Neural cell (in vitro differentiated cells): Measurements from ENCODE around the gene TRAPPC6A. TPM values are rescaled to one million over a fixed set of nuclear protein-coding genes. Genes with fewer than 3 reads are reported as not detected.

Experiments used
- H2AFZ ChIP-seq: fragments of 200-600, 300-800 bp; sonication (generic), shearing (Covaris generic); 2 replicates; pipeline ENCODE4 v1.6.0; 2014; ENCODE audit warnings: low read depth, mild to moderate bottlenecking, antibody characterized with exemption, low read length, moderate library complexity
- H3F3A ChIP-seq: fragments of 200-600 bp; shearing (Covaris generic); 2 replicates; pipeline ENCODE4 v1.6.1; 2016; ENCODE audit warnings: mild to moderate bottlenecking, moderate library complexity, mixed read lengths, antibody characterized with exemption, low read length; ENCODE audit not compliant: insufficient read depth, poor library complexity, severe bottlenecking
- H3K27ac ChIP-seq: fragments of 200-600, 300-800 bp; sonication (generic), shearing (Covaris generic); 2 replicates; pipeline ENCODE4 v1.5.1; 2014; ENCODE audit warnings: mild to moderate bottlenecking, low read length, moderate library complexity
- H3K27me3 ChIP-seq: fragments of 300-800, 200-600 bp; sonication (generic), shearing (Covaris generic); 2 replicates; pipeline ENCODE4 v1.6.0; 2014; ENCODE audit warnings: mild to moderate bottlenecking, low read depth, low read length, moderate library complexity; ENCODE audit not compliant: insufficient read depth
- H3K36me3 ChIP-seq: fragments of 300-800, 200-600 bp; sonication (generic), shearing (Covaris generic); 2 replicates; pipeline ENCODE4 v1.5.1; 2014; ENCODE audit warnings: mild to moderate bottlenecking, antibody characterized with exemption, low read length, moderate library complexity; ENCODE audit not compliant: insufficient read depth
- H3K4me2 ChIP-seq: fragments of 300-800, 200-600 bp; sonication (generic), shearing (Covaris generic); 2 replicates; pipeline ENCODE4 v1.6.0; 2014; ENCODE audit warnings: mild to moderate bottlenecking, low read length
- H3K4me3 ChIP-seq: fragments of 300-800, 200-600 bp; sonication (generic), shearing (Covaris generic); 2 replicates; pipeline ENCODE4 v1.5.1; 2014; ENCODE audit warnings: mild to moderate bottlenecking, low read length, moderate library complexity
- H3K79me2 ChIP-seq: fragments of 200-600 bp; shearing (Covaris generic); replicated peaks from 2 replicates; pipeline ENCODE4 v1.6.0; 2014; ENCODE audit warnings: mild to moderate bottlenecking, low read length, moderate library complexity; ENCODE audit not compliant: insufficient read depth
- H3K9ac ChIP-seq: fragments of 300-800, 200-600 bp; sonication (generic), shearing (Covaris generic); 2 replicates; pipeline ENCODE4 v1.6.1; 2016; ENCODE audit warnings: mild to moderate bottlenecking, low read length, mixed read lengths
- H3K9me2 ChIP-seq: fragments of 200-600 bp; shearing (Covaris generic); 2 replicates; pipeline ENCODE4 v1.6.1; 2016; ENCODE audit warnings: mild to moderate bottlenecking, low read length, mixed read lengths; ENCODE audit not compliant: insufficient read depth
- H3K9me3 ChIP-seq: fragments of 200-600, 300-800 bp; sonication (generic), shearing (Covaris generic); 2 replicates; pipeline ENCODE4 v1.6.1; 2016; ENCODE audit warnings: mild to moderate bottlenecking, mixed run types, low read length, moderate library complexity, mixed read lengths
- H4K20me1 ChIP-seq: fragments of 200-600 bp; shearing (Covaris generic); 2 replicates; pipeline ENCODE4 v1.6.1; 2016; ENCODE audit warnings: mild to moderate bottlenecking, mixed run types; ENCODE audit not compliant: insufficient read depth
- EP300 ChIP-seq: fragments of 450-650 bp; conservative IDR thresholded peaks from 2 replicates; pipeline ENCODE4 v1.6.1; 2014; ENCODE audit warnings: antibody characterized with exemption, mild to moderate bottlenecking, moderate library complexity; ENCODE audit not compliant: poor library complexity, severe bottlenecking
- EZH2 ChIP-seq: fragments of 200-600, 300-800 bp; shearing (Covaris generic), sonication (generic); IDR thresholded peaks from 2 replicates; pipeline ENCODE4 v1.6.1; 2014; ENCODE audit warnings: antibody characterized with exemption, low read length, borderline replicate concordance, mild to moderate bottlenecking; ENCODE audit not compliant: insufficient read depth, poor library complexity, severe bottlenecking
- MXI1 ChIP-seq: fragments of 450-650 bp; conservative IDR thresholded peaks from 2 replicates; pipeline ENCODE4 v1.6.1; 2014; ENCODE audit warnings: antibody characterized with exemption, mild to moderate bottlenecking; ENCODE audit not compliant: poor library complexity, severe bottlenecking
- POLR2AphosphoS5 ChIP-seq: IDR thresholded peaks from 2 replicates; pipeline ENCODE4 v1.6.1; 2012
- RAD21 ChIP-seq: fragments of 450-650 bp; conservative IDR thresholded peaks from 2 replicates; pipeline ENCODE4 v1.6.1; 2014; ENCODE audit warnings: antibody characterized with exemption, mild to moderate bottlenecking, moderate library complexity
- SMC3 ChIP-seq: fragments of 450-650 bp; conservative IDR thresholded peaks from 2 replicates; pipeline ENCODE4 v1.6.1; 2014; ENCODE audit warnings: antibody characterized with exemption, mild to moderate bottlenecking, moderate library complexity; ENCODE audit not compliant: poor library complexity
- TAF1 ChIP-seq: IDR thresholded peaks from 2 replicates; pipeline ENCODE4 v1.6.1; 2012; ENCODE audit warnings: low read depth
- polyA plus RNA-seq: library from polyadenylated mRNA; depleted of rRNA; stranded (reverse); fragments of >200 nt; gene quantifications from 2 replicates; pipeline ENCODE4 v1.2.3, GENCODE V29; 2014
- TF ChIP-seq, protein P1 (sequence below): fragments of 450-650 bp; IDR thresholded peaks from 2 replicates; pipeline ENCODE4 v1.5.1; 2014; ENCODE audit warnings: antibody characterized with exemption, mild to moderate bottlenecking, moderate library complexity; ENCODE audit not compliant: poor library complexity, severe bottlenecking
- TF ChIP-seq, protein P2 (sequence below): IDR thresholded peaks from 2 replicates; pipeline ENCODE4 v1.6.1; 2012; ENCODE audit warnings: borderline replicate concordance

Gene TRAPPC6A
- polyA plus RNA-seq, 1 donor from 2014 or later, result 48.5 TPM

DNA sequence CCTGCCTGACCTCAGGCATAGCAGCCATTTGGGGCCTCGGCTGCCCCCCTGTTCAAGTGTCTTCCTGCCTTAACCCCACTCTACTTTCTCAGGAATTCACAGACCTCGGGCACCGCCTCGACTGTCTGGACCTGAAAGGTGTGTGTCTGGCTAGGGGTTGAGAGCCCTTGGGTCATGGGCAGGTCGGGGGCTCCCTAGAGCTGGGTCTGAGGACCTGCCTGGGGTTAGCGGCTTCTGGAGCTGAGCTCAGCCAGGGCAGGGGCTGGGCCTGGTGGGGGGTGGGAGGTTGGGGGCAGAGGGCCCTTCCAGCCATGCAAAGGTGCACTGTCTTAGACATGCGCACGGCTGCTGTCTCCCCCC, 37.9 kb downstream of the TRAPPC6A start:
- Histone ChIP-seq H3K9ac (no peak overlapping the region), H2AFZ (no peak overlapping the region), H3K27me3 (no peaks in the 10 kb centered on the region), H3K27ac (no peak overlapping the region), H3K79me2 (peaks cover 3% of the 10 kb centered on the region), H3K4me3 (no peak overlapping the region), H3K9me2 (no peaks in the 10 kb centered on the region), H3K36me3 (no peaks in the 10 kb centered on the region), H3F3A (no peaks in the 10 kb centered on the region), H3K4me2 (no peak overlapping the region), H3K9me3 (no peaks in the 10 kb centered on the region), H4K20me1 (no peaks in the 10 kb centered on the region)
- TF ChIP-seq TAF1 (no peak), EZH2 (no peak), POLR2AphosphoS5 (no peak), RAD21 (no peak), SMC3 (no peak), MXI1 (no peak), EP300 (no peak)
- TF ChIP-seq, protein P1, sequence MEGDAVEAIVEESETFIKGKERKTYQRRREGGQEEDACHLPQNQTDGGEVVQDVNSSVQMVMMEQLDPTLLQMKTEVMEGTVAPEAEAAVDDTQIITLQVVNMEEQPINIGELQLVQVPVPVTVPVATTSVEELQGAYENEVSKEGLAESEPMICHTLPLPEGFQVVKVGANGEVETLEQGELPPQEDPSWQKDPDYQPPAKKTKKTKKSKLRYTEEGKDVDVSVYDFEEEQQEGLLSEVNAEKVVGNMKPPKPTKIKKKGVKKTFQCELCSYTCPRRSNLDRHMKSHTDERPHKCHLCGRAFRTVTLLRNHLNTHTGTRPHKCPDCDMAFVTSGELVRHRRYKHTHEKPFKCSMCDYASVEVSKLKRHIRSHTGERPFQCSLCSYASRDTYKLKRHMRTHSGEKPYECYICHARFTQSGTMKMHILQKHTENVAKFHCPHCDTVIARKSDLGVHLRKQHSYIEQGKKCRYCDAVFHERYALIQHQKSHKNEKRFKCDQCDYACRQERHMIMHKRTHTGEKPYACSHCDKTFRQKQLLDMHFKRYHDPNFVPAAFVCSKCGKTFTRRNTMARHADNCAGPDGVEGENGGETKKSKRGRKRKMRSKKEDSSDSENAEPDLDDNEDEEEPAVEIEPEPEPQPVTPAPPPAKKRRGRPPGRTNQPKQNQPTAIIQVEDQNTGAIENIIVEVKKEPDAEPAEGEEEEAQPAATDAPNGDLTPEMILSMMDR, result no peak
- TF ChIP-seq, protein P2, sequence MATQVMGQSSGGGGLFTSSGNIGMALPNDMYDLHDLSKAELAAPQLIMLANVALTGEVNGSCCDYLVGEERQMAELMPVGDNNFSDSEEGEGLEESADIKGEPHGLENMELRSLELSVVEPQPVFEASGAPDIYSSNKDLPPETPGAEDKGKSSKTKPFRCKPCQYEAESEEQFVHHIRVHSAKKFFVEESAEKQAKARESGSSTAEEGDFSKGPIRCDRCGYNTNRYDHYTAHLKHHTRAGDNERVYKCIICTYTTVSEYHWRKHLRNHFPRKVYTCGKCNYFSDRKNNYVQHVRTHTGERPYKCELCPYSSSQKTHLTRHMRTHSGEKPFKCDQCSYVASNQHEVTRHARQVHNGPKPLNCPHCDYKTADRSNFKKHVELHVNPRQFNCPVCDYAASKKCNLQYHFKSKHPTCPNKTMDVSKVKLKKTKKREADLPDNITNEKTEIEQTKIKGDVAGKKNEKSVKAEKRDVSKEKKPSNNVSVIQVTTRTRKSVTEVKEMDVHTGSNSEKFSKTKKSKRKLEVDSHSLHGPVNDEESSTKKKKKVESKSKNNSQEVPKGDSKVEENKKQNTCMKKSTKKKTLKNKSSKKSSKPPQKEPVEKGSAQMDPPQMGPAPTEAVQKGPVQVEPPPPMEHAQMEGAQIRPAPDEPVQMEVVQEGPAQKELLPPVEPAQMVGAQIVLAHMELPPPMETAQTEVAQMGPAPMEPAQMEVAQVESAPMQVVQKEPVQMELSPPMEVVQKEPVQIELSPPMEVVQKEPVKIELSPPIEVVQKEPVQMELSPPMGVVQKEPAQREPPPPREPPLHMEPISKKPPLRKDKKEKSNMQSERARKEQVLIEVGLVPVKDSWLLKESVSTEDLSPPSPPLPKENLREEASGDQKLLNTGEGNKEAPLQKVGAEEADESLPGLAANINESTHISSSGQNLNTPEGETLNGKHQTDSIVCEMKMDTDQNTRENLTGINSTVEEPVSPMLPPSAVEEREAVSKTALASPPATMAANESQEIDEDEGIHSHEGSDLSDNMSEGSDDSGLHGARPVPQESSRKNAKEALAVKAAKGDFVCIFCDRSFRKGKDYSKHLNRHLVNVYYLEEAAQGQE, result no peak

DNA sequence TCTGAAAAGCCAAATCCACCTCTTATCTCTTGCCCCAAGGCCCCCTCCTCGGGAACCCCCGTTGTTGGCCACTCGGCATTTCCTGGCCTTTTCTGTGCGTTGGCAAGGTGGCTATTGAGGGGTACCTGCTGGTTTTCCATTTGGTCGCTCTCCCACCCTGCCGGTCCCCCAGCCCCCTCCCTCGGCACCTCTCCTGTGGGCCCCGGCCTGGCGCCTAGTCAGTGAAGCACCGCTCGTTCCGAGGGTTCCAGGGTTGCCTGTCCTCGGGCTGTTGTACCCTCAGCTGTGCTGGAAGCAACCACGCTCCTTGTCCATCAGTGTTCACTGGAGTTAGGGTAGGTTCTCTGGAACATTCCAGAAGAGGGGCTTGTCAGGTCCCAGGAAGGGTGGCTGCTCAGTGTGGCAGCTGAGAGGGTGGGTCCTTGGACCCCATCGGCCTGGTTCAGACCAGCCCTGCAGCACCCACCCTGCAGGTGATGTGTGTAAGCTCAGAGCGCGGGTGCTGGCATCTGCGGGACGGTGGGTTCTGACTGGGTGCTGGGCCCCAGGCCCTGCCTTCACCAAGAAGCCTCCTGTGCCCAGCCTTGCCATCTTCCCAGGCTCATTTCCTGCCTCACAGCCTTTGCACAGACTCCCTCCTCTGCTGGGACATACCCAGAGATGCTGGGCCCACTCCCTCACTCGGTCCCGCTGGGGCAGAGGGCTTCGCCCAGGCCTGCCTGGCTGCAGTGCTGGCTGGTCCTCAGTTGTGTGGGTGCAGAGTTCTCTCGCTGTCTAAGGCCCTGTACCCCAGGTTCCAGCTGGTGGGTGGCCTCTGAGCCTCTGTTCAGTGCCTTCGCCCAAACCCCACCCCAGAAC, 38.5 kb downstream of the TRAPPC6A start:
- no peaks in the 10 kb centered on the region for H3K9me2 ChIP-seq
- H2AFZ ChIP-seq, result no peak overlapping the region
- H3K4me2 ChIP-seq, result no peak overlapping the region
- TF ChIP-seq MXI1 (no peak), EZH2 (no peak), TAF1 (no peak), EP300 (no peak), POLR2AphosphoS5 (no peak), RAD21 (no peak), SMC3 (no peak)
- TF ChIP-seq, protein P1, result no peak
- TF ChIP-seq, protein P2, result no peak
- no peaks in the 10 kb centered on the region for H4K20me1 ChIP-seq
- peaks cover 3% of the 10 kb centered on the region for H3K79me2 ChIP-seq
- no peaks in the 10 kb centered on the region for H3K9me3 ChIP-seq
- H3K27me3 ChIP-seq, result no peaks in the 10 kb centered on the region
- no peaks in the 10 kb centered on the region for H3K36me3 ChIP-seq
- no peak overlapping the region for H3K27ac ChIP-seq
- H3F3A ChIP-seq, result no peaks in the 10 kb centered on the region
- H3K4me3 ChIP-seq, result no peak overlapping the region
- H3K9ac ChIP-seq, result no peak overlapping the region
